Vagina (tissue), 2 donors: ENCODE measurements around the gene EMD.

Experiments
- POLR2A ChIP-seq, 2 donors: fragments of 450-650 bp; IDR thresholded peaks; one replicate each; pipeline ENCODE4 v1.6.1; 2017; ENCODE audit warnings: antibody characterized with exemption in 2 of 2, mild to moderate bottlenecking in 2 of 2, moderate library complexity in 2 of 2
- TF ChIP-seq, protein P1 (sequence below), 3 experiments: fragments of 450-650 bp in 2 of 3; fragments of 200-600 bp in 1 of 3; sonication (generic) in 1 of 3; IDR thresholded peaks; one replicate each; pipeline ENCODE4 v1.5.1; 2017 to 2019; ENCODE audit warnings: antibody characterized with exemption in 3 of 3, mild to moderate bottlenecking in 2 of 3, moderate library complexity in 2 of 3

DNA sequence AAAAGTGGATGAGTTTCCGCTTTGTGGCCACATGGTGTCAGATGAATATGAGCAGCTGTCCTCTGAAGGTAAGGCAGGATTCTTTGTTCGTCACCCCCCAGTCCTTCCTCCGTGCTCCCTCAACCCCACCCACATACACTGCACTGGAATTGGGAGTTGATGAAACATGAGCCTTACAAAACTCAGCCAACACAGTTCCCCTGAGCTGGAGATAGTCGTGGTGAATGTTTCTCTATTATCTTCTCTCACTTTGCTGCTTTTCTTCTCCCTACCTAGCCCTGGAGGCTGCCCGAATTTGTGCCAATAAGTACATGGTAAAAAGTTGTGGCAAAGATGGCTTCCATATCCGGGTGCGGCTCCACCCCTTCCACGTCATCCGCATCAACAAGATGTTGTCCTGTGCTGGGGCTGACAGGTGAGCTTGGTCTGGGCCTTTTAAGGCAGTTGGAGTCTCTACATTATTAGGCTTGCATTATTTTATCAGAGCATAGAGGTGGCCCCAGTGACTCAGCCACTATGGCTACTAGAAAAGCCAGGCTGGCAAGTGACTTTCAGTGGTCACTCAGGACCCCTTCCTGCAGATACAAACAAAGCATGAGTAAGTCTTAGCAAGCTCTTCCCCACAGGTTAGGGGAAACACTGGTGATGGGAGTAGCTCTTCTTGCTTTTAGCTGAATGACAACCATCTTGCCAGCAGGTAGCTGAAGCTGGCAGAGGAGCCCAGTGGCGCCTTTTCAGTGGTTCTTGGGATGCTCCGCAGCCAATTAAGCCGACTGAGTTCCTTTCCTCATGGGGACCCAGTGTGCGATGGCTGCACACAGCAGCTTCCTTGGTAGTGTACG lies 20.7 kb downstream of the EMD start:
- TF ChIP-seq, protein P1, sequence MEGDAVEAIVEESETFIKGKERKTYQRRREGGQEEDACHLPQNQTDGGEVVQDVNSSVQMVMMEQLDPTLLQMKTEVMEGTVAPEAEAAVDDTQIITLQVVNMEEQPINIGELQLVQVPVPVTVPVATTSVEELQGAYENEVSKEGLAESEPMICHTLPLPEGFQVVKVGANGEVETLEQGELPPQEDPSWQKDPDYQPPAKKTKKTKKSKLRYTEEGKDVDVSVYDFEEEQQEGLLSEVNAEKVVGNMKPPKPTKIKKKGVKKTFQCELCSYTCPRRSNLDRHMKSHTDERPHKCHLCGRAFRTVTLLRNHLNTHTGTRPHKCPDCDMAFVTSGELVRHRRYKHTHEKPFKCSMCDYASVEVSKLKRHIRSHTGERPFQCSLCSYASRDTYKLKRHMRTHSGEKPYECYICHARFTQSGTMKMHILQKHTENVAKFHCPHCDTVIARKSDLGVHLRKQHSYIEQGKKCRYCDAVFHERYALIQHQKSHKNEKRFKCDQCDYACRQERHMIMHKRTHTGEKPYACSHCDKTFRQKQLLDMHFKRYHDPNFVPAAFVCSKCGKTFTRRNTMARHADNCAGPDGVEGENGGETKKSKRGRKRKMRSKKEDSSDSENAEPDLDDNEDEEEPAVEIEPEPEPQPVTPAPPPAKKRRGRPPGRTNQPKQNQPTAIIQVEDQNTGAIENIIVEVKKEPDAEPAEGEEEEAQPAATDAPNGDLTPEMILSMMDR (IDR thresholded peaks at IDR 0.05): no peak
- TF ChIP-seq POLR2A (IDR thresholded peaks at IDR 0.05): no peak
